Cardiac muscle cell (in vitro differentiated cells and primary cell): ENCODE measurements around the gene KIRREL3. TPM values are rescaled to one million over a fixed set of nuclear protein-coding genes. Genes with fewer than 3 reads are reported as not detected.

Experiments
- DNase-seq, 2 donors: peaks; one replicate each; pipeline versions ENCODE4 v3.0.0 to v3.0.0-alpha.2; 2010 to 2017; ENCODE audit warnings: low read depth in 1 of 2, low spot score in 1 of 2
- H3K27ac ChIP-seq: fragments of 200-600 bp; sonication (generic); 2 replicates; pipeline ENCODE4 v1.5.1; 2016
- H3K27me3 ChIP-seq: fragments of 200-600 bp; sonication (generic); 2 replicates; pipeline ENCODE4 v1.6.0; 2016; ENCODE audit warnings: control low read depth
- H3K36me3 ChIP-seq: fragments of 200-600 bp; sonication (generic); 2 replicates; pipeline ENCODE4 v1.5.1; 2016; ENCODE audit warnings: control low read depth
- H3K4me1 ChIP-seq: fragments of 200-600 bp; sonication (generic); 2 replicates; pipeline ENCODE4 v1.8.1; 2017; ENCODE audit warnings: low read depth, mild to moderate bottlenecking, mixed run types
- H3K4me3 ChIP-seq: fragments of 200-600 bp; sonication (generic); 2 replicates; pipeline ENCODE4 v1.5.1; 2016; ENCODE audit warnings: mild to moderate bottlenecking
- H3K9me3 ChIP-seq: fragments of 200-600 bp; sonication (generic); 2 replicates; pipeline ENCODE4 v1.5.1; 2017; ENCODE audit warnings: low read depth, mild to moderate bottlenecking, control low read depth
- CTCF ChIP-seq: IDR thresholded peaks from 2 replicates; pipeline ENCODE4 v1.5.1; 2012; ENCODE audit warnings: low read depth, mild to moderate bottlenecking, low read length
- polyA plus RNA-seq: library from polyadenylated mRNA; unstranded; fragments of >200 nt; fragmentation: Nextera tagmentation; extraction: Ambion mirVana; gene quantifications from 2 replicates; pipeline ENCODE4 v1.2.1, GENCODE V29; 2016
- total RNA-seq: library from RNA; depleted of rRNA; stranded (reverse); fragments of >200 nt; gene quantifications from 2 replicates; pipeline ENCODE4 v1.2.3, GENCODE V29; 2016

The KIRREL3 gene
- total and polyA plus RNA-seq, 2 experiments from 2014 or later: 0.12 to 0.89 TPM

- H3K4me3 ChIP-seq: no peak overlapping the region
- no peaks in the 10 kb centered on the region for H3K4me1 ChIP-seq
- no peak overlapping the region for H3K27ac ChIP-seq
- no peaks in the 10 kb centered on the region for H3K36me3 ChIP-seq
- TF ChIP-seq CTCF: no peak
- DNase-seq: no peak
- no peaks in the 10 kb centered on the region for H3K27me3 ChIP-seq
- H3K9me3 ChIP-seq: no peaks in the 10 kb centered on the region
Measured at GRCh38 chr11:127027000-127027399, 26.4 kb upstream of the KIRREL3 start.

- Histone ChIP-seq H3K36me3 (no peaks in the 10 kb centered on the region), H3K4me3 (no peak overlapping the region), H3K4me1 (no peaks in the 10 kb centered on the region), H3K27ac (no peak overlapping the region), H3K27me3 (no peaks in the 10 kb centered on the region), H3K9me3 (no peaks in the 10 kb centered on the region)
- no peak for TF ChIP-seq CTCF
- no peak for DNase-seq
Measured at GRCh38 chr11:127023991-127024390, 23.4 kb upstream of the KIRREL3 start.

- Histone ChIP-seq H3K27ac (no peak overlapping the region), H3K4me1 (no peaks in the 10 kb centered on the region), H3K9me3 (no peaks in the 10 kb centered on the region), H3K27me3 (no peaks in the 10 kb centered on the region), H3K4me3 (no peak overlapping the region), H3K36me3 (no peaks in the 10 kb centered on the region)
- DNase-seq: no peak
- TF ChIP-seq CTCF: no peak
Measured at GRCh38 chr11:127018683-127019279, 18.2 kb upstream of the KIRREL3 start.

- peak; percentile 47 to 51 for DNase-seq
- Histone ChIP-seq H3K4me3 (no peak overlapping the region), H3K36me3 (no peaks in the 10 kb centered on the region), H3K27ac (no peak overlapping the region), H3K9me3 (no peaks in the 10 kb centered on the region), H3K27me3 (no peaks in the 10 kb centered on the region), H3K4me1 (no peaks in the 10 kb centered on the region)
- peak; percentile 25 for TF ChIP-seq CTCF
Measured at GRCh38 chr11:127017482-127017881, 16.9 kb upstream of the KIRREL3 start.

GRCh38 chr11:127013550-127013949, 13.0 kb upstream of the KIRREL3 start:
- H3K27ac ChIP-seq: no peak overlapping the region
- H3K4me1 ChIP-seq: no peaks in the 10 kb centered on the region
- DNase-seq: no peak
- no peak overlapping the region for H3K4me3 ChIP-seq
- no peaks in the 10 kb centered on the region for H3K36me3 ChIP-seq
- H3K9me3 ChIP-seq: no peaks in the 10 kb centered on the region
- no peak for TF ChIP-seq CTCF
- H3K27me3 ChIP-seq: peaks cover 11% of the 10 kb centered on the region
